Mucosa of descending colon (tissue), 3 donors: Measurements from ENCODE around the gene OR7A17. TPM values are rescaled to one million over a fixed set of nuclear protein-coding genes. Genes with fewer than 3 reads are reported as not detected.

Experiments
- ATAC-seq: fragments of 200-7000 bp; cut with Tn5 transposase; one replicate; pipeline ENCODE4 v1.9.1; 2020; ENCODE audit warnings: mild to moderate bottlenecking, moderate library complexity
- DNase-seq, 3 donors: peaks; one replicate each; pipeline ENCODE4 v3.0.0-alpha.2; 2020
- H3K36me3 ChIP-seq: fragments of 200-600 bp; one replicate; pipeline ENCODE4 v1.8.0; 2021; ENCODE audit warnings: low read depth, mild to moderate bottlenecking
- H3K4me1 ChIP-seq: fragments of 200-600 bp; one replicate; pipeline ENCODE4 v1.8.0; 2021; ENCODE audit warnings: low read depth, mild to moderate bottlenecking
- H3K4me3 ChIP-seq: fragments of 200-600 bp; one replicate; pipeline ENCODE4 v1.8.0; 2021; ENCODE audit warnings: mild to moderate bottlenecking
- H3K9me3 ChIP-seq: fragments of 200-600 bp; one replicate; pipeline ENCODE4 v1.8.0; 2021; ENCODE audit warnings: mild to moderate bottlenecking
- intact Hi-C, 2 donors: fragments of 100-400 bp; cut with DNase I in 1 of 2; cut with micrococcal nuclease in 1 of 2; formaldehyde crosslinking; loops; one replicate each; pipeline versions ENCODE4 v1.11.0 to v1.11.1; 2022; cut with DNase I, micrococcal nuclease
- total RNA-seq, 3 donors: library from RNA; stranded (reverse); fragmentation: NEBNext Ultra II Directional in 2 of 3; extraction: Animal tissue kit (Norgen Biotek cat#: 25700) in 2 of 3; gene quantifications; one replicate each; pipeline versions ENCODE4 v1.2.1 to v1.2.4, GENCODE V29; 2021 to 2023
- TF ChIP-seq, protein P1 (sequence below): fragments of 200-600 bp; IDR thresholded peaks from one replicate; pipeline ENCODE4 v1.8.0; 2022; ENCODE audit warnings: antibody characterized with exemption, mild to moderate bottlenecking
- donor health status: DM: no; HTN: no; CAD: no; lungs with moderate emphysema.
- donor health status: DM: no; HTN: no; CAD: no.
- donor health status: DM: no; HTN: yes; CAD: no.

OR7A17 gene
- total RNA-seq, 3 donors from 2014 or later: not detected

DNA sequence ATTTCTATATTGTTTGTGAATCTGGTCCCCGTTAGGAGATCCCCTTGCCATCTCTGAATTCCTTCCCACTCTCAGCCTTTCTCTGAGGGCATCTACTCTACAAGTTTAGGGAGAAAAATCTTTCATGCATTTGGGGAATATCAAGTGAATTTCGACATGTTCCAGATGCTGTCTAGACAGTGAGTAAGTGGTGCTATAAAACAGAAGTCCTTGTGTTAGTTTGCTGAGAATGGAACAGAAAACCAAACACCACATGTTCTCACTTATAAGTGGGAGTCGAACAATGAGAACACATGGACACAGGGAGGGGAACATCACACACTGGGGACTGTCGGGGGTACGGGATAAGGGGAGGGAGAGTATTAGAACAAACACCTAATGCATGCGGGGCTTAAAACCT lies 42.4 kb downstream of the OR7A17 start:
- no peaks in the 10 kb centered on the region for H3K36me3 ChIP-seq
- intact Hi-C loops: no loop called here
- TF ChIP-seq, protein P1, sequence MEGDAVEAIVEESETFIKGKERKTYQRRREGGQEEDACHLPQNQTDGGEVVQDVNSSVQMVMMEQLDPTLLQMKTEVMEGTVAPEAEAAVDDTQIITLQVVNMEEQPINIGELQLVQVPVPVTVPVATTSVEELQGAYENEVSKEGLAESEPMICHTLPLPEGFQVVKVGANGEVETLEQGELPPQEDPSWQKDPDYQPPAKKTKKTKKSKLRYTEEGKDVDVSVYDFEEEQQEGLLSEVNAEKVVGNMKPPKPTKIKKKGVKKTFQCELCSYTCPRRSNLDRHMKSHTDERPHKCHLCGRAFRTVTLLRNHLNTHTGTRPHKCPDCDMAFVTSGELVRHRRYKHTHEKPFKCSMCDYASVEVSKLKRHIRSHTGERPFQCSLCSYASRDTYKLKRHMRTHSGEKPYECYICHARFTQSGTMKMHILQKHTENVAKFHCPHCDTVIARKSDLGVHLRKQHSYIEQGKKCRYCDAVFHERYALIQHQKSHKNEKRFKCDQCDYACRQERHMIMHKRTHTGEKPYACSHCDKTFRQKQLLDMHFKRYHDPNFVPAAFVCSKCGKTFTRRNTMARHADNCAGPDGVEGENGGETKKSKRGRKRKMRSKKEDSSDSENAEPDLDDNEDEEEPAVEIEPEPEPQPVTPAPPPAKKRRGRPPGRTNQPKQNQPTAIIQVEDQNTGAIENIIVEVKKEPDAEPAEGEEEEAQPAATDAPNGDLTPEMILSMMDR: no peak
- no peaks in the 10 kb centered on the region for H3K4me1 ChIP-seq
- ATAC-seq (no peak), DNase-seq (no peak)
- no peaks in the 10 kb centered on the region for H3K9me3 ChIP-seq
- no peak overlapping the region for H3K4me3 ChIP-seq

GRCh38 chr19:14843169-14843568 lies 42.8 kb downstream of the OR7A17 start:
- intact Hi-C loops: no loop called here
- TF ChIP-seq, protein P1: no peak

DNA sequence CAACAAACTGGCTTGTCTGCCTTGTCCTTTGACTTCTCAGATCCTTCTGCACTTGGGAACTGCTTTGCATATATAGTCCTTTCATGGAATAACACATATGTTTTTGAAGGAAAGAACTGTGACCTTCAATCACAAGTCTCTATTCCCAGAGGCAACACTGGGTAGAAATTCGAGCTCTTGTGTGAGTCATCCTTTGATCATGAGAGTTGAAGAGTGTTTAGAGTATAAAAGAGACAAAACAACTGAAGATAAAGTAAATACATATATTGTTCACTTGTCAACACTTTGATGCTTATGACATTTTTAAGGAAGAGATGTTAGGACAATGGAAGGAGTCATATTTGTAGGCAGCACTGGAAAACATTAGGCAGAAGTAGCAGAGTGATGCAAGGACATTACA lies 45.7 kb downstream of the OR7A17 start:
- Histone ChIP-seq H3K4me1 (no peaks in the 10 kb centered on the region), H3K4me3 (no peak overlapping the region), H3K36me3 (no peaks in the 10 kb centered on the region), H3K9me3 (no peaks in the 10 kb centered on the region)
- DNase-seq (no peak), ATAC-seq (no peak)
- intact Hi-C loops: no loop called here
- TF ChIP-seq, protein P1: no peak

More at GRCh38 chr19:14843169-14843568, 42.8 kb downstream of the OR7A17 start:
- ATAC-seq: no peak
- H3K4me3 ChIP-seq: no peak overlapping the region
- no peaks in the 10 kb centered on the region for H3K4me1 ChIP-seq
- H3K9me3 ChIP-seq: no peaks in the 10 kb centered on the region
- DNase-seq: no peak
- no peaks in the 10 kb centered on the region for H3K36me3 ChIP-seq

DNA sequence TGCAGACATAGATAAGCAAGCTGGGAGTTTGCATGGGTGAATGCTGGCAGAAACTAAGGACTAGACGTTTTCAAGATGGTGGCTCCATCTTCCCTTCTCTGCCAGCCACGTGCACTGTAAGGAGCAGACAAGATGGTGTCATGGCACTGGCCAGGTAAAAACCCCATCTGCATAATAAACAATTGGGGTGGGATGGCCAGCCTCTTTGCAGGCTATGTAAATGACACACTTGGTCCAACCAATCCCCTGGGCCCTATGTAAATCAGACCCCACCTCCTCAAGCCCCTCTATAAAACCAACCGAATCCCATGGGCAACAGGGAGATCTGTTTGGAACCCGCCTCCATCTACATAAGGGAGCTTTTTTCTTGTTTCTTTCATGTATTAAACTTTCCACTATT lies 48.5 kb downstream of the OR7A17 start:
- H3K4me1 ChIP-seq: no peaks in the 10 kb centered on the region
- no peak overlapping the region for H3K4me3 ChIP-seq
- ATAC-seq: no peak
- intact Hi-C loops: no loop called here
- no peaks in the 10 kb centered on the region for H3K9me3 ChIP-seq
- TF ChIP-seq, protein P1: no peak
- no peak for DNase-seq
- no peaks in the 10 kb centered on the region for H3K36me3 ChIP-seq

GRCh38 chr19:14835011-14835410 lies 50.9 kb downstream of the OR7A17 start, which contains the start of the genes OR7A5 and OR7C1:
TSS of gene OR7A5 (minus strand) at chr19:14835185. CDS start at chr19:14828241, 6,944 bp downstream.
TSS of gene OR7C1 (minus strand) at chr19:14835185. CDS start at chr19:14800136, 35,049 bp downstream.
- Histone ChIP-seq H3K9me3 (no peaks in the 10 kb centered on the region), H3K4me3 (no peak within 1 kb of the TSS), H3K4me1 (no peaks in the 10 kb centered on the region), H3K36me3 (no peaks in the 10 kb centered on the region)
- TF ChIP-seq, protein P1: no peak
- no peak for DNase-seq
- intact Hi-C loops: no loop called here
- ATAC-seq: no peak

DNA sequence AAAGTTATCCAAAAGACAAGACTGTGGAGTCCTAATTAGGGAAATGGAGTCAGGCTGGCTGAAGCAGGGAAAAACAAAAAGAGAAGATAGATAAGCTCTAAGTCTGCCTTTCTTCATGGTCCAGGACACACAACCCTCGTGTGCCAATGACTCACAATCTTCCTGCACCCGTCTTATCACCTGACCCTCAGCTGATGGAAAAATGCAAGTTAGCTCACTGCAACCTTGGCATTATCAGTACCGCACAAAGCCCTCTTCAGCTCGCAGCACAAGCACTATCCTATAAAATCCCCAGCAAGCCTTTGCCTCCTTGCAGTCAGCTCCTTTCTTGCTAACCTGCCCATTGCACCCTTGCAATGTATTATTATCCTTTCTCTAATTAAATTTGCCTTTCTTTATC lies 55.2 kb downstream of the OR7A17 start:
- no peaks in the 10 kb centered on the region for H3K4me1 ChIP-seq
- intact Hi-C loops: no loop called here
- TF ChIP-seq, protein P1: no peak
- no peak for ATAC-seq
- DNase-seq: no peak
- no peaks in the 10 kb centered on the region for H3K9me3 ChIP-seq
- no peaks in the 10 kb centered on the region for H3K36me3 ChIP-seq
- H3K4me3 ChIP-seq: no peak overlapping the region
